ENCODE data around the gene KDM2B. TPM values are rescaled to one million over a fixed set of nuclear protein-coding genes. Genes with fewer than 3 reads are reported as not detected.

KDM2B gene
- total RNA-seq, 1 donor from 2014 or later = 15.8 TPM

GRCh38 chr12:121461048-121461447, 119.8 kb downstream of the KDM2B start:
- no peak for DNase-seq (ENCODE audit: low read depth)

- no peak for DNase-seq (ENCODE audit: low read depth)
Observed at GRCh38 chr12:121456551-121456950, 124.3 kb downstream of the KDM2B start.

GRCh38 chr12:121455766-121456420, 124.9 kb downstream of the KDM2B start:
- no peak for DNase-seq (ENCODE audit: low read depth)

- no peak for DNase-seq (ENCODE audit: low read depth)
Observed at GRCh38 chr12:121454921-121455320, 125.9 kb downstream of the KDM2B start.

- no peak for DNase-seq (ENCODE audit: low read depth)
Observed at GRCh38 chr12:121453629-121454028, 127.2 kb downstream of the KDM2B start.

- DNase-seq (ENCODE audit: low read depth) = no peak
Observed at GRCh38 chr12:121452985-121453360, 127.8 kb downstream of the KDM2B start.

GRCh38 chr12:121452340-121452984, 128.4 kb downstream of the KDM2B start:
- DNase-seq (ENCODE audit: low read depth) = peak; percentile 2

- no peak for DNase-seq (ENCODE audit: low read depth)
Observed at GRCh38 chr12:121451961-121452339, 128.9 kb downstream of the KDM2B start.

GRCh38 chr12:121448771-121449315, 132.0 kb downstream of the KDM2B start:
- no peak for DNase-seq (ENCODE audit: low read depth)

- peak; percentile 38 for DNase-seq (ENCODE audit: low read depth)
Observed at GRCh38 chr12:121446750-121447149, 134.1 kb downstream of the KDM2B start.

GRCh38 chr12:121444842-121445202, 136.0 kb downstream of the KDM2B start:
- no peak for DNase-seq (ENCODE audit: low read depth)

- no peak for DNase-seq (ENCODE audit: low read depth)
Observed at GRCh38 chr12:121443911-121444841, 136.6 kb downstream of the KDM2B start.

GRCh38 chr12:121443193-121443870, 137.5 kb downstream of the KDM2B start:
- peak; percentile 54 for DNase-seq (ENCODE audit: low read depth)

- no peak for DNase-seq (ENCODE audit: low read depth)
Observed at GRCh38 chr12:121442028-121442948, 138.5 kb downstream of the KDM2B start.

- no peak for DNase-seq (ENCODE audit: low read depth)
Observed at GRCh38 chr12:121441555-121441954, 139.3 kb downstream of the KDM2B start.

GRCh38 chr12:121440768-121441167, 140.1 kb downstream of the KDM2B start:
- no peak for DNase-seq (ENCODE audit: low read depth)

- DNase-seq (ENCODE audit: low read depth) = no peak
Observed at GRCh38 chr12:121439715-121440114, 141.1 kb downstream of the KDM2B start.

- no peak for DNase-seq (ENCODE audit: low read depth)
Observed at GRCh38 chr12:121438905-121439304, 141.9 kb downstream of the KDM2B start.

GRCh38 chr12:121436706-121437105, 144.1 kb downstream of the KDM2B start:
- no peak for DNase-seq (ENCODE audit: low read depth)

- no peak for DNase-seq (ENCODE audit: low read depth)
Observed at GRCh38 chr12:121432740-121433480, 147.9 kb downstream of the KDM2B start.
